GM23338 (cell line): ENCODE measurements around the gene RUNX3. TPM values are rescaled to one million over a fixed set of nuclear protein-coding genes. Genes with fewer than 3 reads are reported as not detected.

ENCODE experiments used
- ATAC-seq: fragments of 200-7000 bp; cut with Tn5 transposase; 3 replicates; pipeline ENCODE4 v1.9.1; 2020
- DNase-seq: peaks from one replicate; pipeline ENCODE4 v3.0.0-alpha.2; 2015; ENCODE audit warnings: low spot score
- H2AFZ ChIP-seq: fragments of 200-600 bp; sonication (generic); 2 replicates; pipeline ENCODE4 v1.8.0; 2016; ENCODE audit warnings: antibody characterized with exemption, mild to moderate bottlenecking, moderate library complexity
- H3F3A ChIP-seq: fragments of 200-600 bp; sonication (generic); replicated peaks from 2 replicates; pipeline ENCODE4 v1.8.0; 2017; ENCODE audit warnings: antibody characterized with exemption, mixed run types, low read depth
- H3K27ac ChIP-seq: fragments of 200-600 bp; sonication (generic); 2 replicates; pipeline ENCODE4 v1.6.1; 2016; ENCODE audit warnings: low read depth
- H3K27me3 ChIP-seq: fragments of 200-600 bp; sonication (generic); 2 replicates; pipeline ENCODE4 v1.8.0; 2016; ENCODE audit warnings: mild to moderate bottlenecking, mixed run types, moderate library complexity; ENCODE audit not compliant: insufficient read depth
- H3K36me3 ChIP-seq: fragments of 200-600 bp; sonication (generic); 2 replicates; pipeline ENCODE4 v1.8.0; 2016; ENCODE audit warnings: mild to moderate bottlenecking; ENCODE audit not compliant: insufficient read depth
- H3K4me1 ChIP-seq: fragments of 200-600 bp; sonication (generic); 2 replicates; pipeline ENCODE4 v1.8.0; 2016; ENCODE audit warnings: mild to moderate bottlenecking, moderate library complexity; ENCODE audit not compliant: insufficient read depth
- H3K4me2 ChIP-seq: fragments of 200-600 bp; sonication (generic); 2 replicates; pipeline ENCODE4 v1.7.1; 2017; ENCODE audit warnings: mixed run types
- H3K4me3 ChIP-seq: fragments of 200-600 bp; sonication (generic); 2 replicates; pipeline ENCODE4 v1.6.1; 2016; ENCODE audit warnings: mixed run types
- H3K79me2 ChIP-seq: fragments of 200-600 bp; sonication (generic); replicated peaks from 2 replicates; pipeline ENCODE4 v1.8.0; 2017; ENCODE audit warnings: mild to moderate bottlenecking; ENCODE audit not compliant: insufficient read depth
- H3K9me2 ChIP-seq: fragments of 200-600 bp; sonication (generic); 2 replicates; pipeline ENCODE4 v1.8.0; 2017; ENCODE audit not compliant: insufficient read depth
- H4K20me1 ChIP-seq: fragments of 200-600 bp; sonication (generic); replicated peaks from 2 replicates; pipeline ENCODE4 v1.8.0; 2017; ENCODE audit warnings: mild to moderate bottlenecking; ENCODE audit not compliant: insufficient read depth
- H3K27ac Mint-ChIP-seq: 2 replicates; pipeline ENCODE4 v1.8.0; 2020; ENCODE audit warnings: inconsistent platforms, mild to moderate bottlenecking, moderate library complexity, mixed read lengths
- H3K27me3 Mint-ChIP-seq: 3 replicates; pipeline ENCODE4 v1.8.0; 2022; ENCODE audit warnings: low read depth, mild to moderate bottlenecking, moderate library complexity, mixed read lengths, inconsistent platforms; ENCODE audit not compliant: insufficient read depth, poor library complexity
- H3K36me3 Mint-ChIP-seq: 3 replicates; pipeline ENCODE4 v1.8.0; 2021; ENCODE audit warnings: low read depth, mild to moderate bottlenecking, inconsistent platforms, moderate library complexity, mixed read lengths
- H3K4me1 Mint-ChIP-seq: 3 replicates; pipeline ENCODE4 v1.8.0; 2020; ENCODE audit warnings: mild to moderate bottlenecking, inconsistent platforms, mixed read lengths
- H3K4me3 Mint-ChIP-seq: 3 replicates; pipeline ENCODE4 v1.8.0; 2021; ENCODE audit warnings: moderate library complexity, mild to moderate bottlenecking, inconsistent platforms, mixed read lengths
- H3K9me3 Mint-ChIP-seq: 3 replicates; pipeline ENCODE4 v1.8.0; 2020; ENCODE audit warnings: moderate library complexity, mild to moderate bottlenecking, inconsistent platforms, mixed read lengths
- CTCF ChIP-seq, 2 experiments: fragments of 200-600 bp in 1 of 2; sonication (generic) in 1 of 2; conservative IDR thresholded peaks; 2 replicates each; pipeline versions ENCODE4 v1.5.1 to v1.6.1; 2016 to 2017; ENCODE audit warnings: antibody characterized with exemption in 2 of 2, low read depth in 2 of 2, mild to moderate bottlenecking in 2 of 2, moderate library complexity in 1 of 2
- EZH2 ChIP-seq: fragments of 200-600 bp; sonication (generic); IDR thresholded peaks from one replicate; pipeline ENCODE4 v1.8.0; 2017; ENCODE audit warnings: antibody characterized with exemption, mild to moderate bottlenecking, low read depth; ENCODE audit not compliant: unreplicated experiment
- EZH2phosphoT487 ChIP-seq: fragments of 200-600 bp; sonication (generic); IDR thresholded peaks from one replicate; pipeline ENCODE4 v1.8.1; 2018; ENCODE audit warnings: antibody characterized with exemption; ENCODE audit not compliant: unreplicated experiment
- STAT1 ChIP-seq: IDR thresholded peaks from one replicate; pipeline ENCODE4 v1.6.1; 2016; ENCODE audit warnings: antibody characterized with exemption; ENCODE audit not compliant: unreplicated experiment
- polyA plus RNA-seq: library from polyadenylated mRNA; unstranded; fragments of >200 nt; fragmentation: Nextera tagmentation; extraction: Ambion mirVana; gene quantifications from 2 replicates; pipeline ENCODE4 v1.2.1, GENCODE V29; 2016
- total RNA-seq: library from RNA; depleted of rRNA; stranded (reverse); fragments of >200 nt; shearing (Covaris generic); gene quantifications from 2 replicates; pipeline ENCODE4 v1.2.3, GENCODE V29; 2014
- TF ChIP-seq, protein P1 (sequence below): IDR thresholded peaks from one replicate; pipeline ENCODE4 v1.6.1; 2018; ENCODE audit warnings: antibody characterized with exemption; ENCODE audit not compliant: unreplicated experiment
- TF ChIP-seq, protein P2 (sequence below): fragments of 250-450 bp; sonication (Bioruptor Pico); IDR thresholded peaks from 2 replicates; pipeline ENCODE4 v1.5.0; 2020; ENCODE audit warnings: mild to moderate bottlenecking, moderate library complexity

RUNX3 gene
- total and polyA plus RNA-seq, 2 experiments from 2014 or later, result 0.23 to 0.73 TPM

DNA sequence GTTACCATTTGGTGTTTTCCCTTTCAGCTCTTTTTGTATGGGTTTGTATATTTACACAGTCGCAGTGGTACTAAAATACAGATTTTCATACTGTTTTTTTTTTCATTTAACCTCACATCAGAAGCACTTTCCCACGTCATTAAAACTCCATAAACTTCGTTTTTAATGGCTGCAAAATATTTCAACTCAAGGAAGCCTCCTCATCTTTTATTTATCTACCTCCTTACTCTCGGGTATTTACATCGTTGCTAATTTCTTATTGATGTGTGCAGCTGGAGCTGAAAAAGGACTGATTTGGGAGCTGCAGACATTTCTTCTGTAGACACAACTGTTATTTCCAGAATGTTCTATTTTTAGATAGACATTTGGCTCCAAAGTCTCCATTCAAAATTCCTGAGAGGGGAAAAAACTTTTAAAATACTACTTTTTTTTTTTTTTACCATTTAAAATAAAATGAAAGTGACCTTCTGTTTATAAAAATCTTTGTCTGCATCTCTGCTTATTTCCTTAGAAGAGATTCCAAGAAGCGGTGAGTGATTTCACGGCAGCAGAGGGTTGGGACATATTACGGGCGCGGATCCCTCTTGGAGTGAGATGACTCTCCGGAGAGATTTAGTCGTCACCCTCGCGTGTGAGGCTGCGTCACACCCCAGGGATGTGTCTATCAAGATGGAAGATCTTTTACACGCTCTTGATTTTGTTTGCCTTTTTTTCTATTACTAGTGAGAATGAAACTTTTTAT, 10.1 kb downstream of the RUNX3 start:
- no peaks in the 10 kb centered on the region for H3K36me3 Mint-ChIP-seq
- Histone ChIP-seq H3K27ac (no peak overlapping the region), H4K20me1 (no peaks in the 10 kb centered on the region), H3K36me3 (no peaks in the 10 kb centered on the region), H3K79me2 (no peaks in the 10 kb centered on the region), H3K27me3 (peaks cover 10% of the 10 kb centered on the region), H3K4me1 (peaks cover 8% of the 10 kb centered on the region; the same call in 1 of the 2 replicates), H2AFZ (no peak overlapping the region), H3K4me2 (no peak overlapping the region), H3K9me2 (no peaks in the 10 kb centered on the region), H3F3A (no peaks in the 10 kb centered on the region), H3K4me3 (no peak overlapping the region)
- no peaks in the 10 kb centered on the region for H3K9me3 Mint-ChIP-seq
- H3K4me3 Mint-ChIP-seq, result no peak overlapping the region
- peaks cover 10% of the 10 kb centered on the region for H3K4me1 Mint-ChIP-seq
- DNase-seq (no peak), ATAC-seq (no peak)
- TF ChIP-seq STAT1, result no peak
- H3K27ac Mint-ChIP-seq, result no peak overlapping the region
- peaks cover 14% of the 10 kb centered on the region for H3K27me3 Mint-ChIP-seq

- no peaks in the 10 kb centered on the region for H3F3A ChIP-seq
- TF ChIP-seq, protein P1, sequence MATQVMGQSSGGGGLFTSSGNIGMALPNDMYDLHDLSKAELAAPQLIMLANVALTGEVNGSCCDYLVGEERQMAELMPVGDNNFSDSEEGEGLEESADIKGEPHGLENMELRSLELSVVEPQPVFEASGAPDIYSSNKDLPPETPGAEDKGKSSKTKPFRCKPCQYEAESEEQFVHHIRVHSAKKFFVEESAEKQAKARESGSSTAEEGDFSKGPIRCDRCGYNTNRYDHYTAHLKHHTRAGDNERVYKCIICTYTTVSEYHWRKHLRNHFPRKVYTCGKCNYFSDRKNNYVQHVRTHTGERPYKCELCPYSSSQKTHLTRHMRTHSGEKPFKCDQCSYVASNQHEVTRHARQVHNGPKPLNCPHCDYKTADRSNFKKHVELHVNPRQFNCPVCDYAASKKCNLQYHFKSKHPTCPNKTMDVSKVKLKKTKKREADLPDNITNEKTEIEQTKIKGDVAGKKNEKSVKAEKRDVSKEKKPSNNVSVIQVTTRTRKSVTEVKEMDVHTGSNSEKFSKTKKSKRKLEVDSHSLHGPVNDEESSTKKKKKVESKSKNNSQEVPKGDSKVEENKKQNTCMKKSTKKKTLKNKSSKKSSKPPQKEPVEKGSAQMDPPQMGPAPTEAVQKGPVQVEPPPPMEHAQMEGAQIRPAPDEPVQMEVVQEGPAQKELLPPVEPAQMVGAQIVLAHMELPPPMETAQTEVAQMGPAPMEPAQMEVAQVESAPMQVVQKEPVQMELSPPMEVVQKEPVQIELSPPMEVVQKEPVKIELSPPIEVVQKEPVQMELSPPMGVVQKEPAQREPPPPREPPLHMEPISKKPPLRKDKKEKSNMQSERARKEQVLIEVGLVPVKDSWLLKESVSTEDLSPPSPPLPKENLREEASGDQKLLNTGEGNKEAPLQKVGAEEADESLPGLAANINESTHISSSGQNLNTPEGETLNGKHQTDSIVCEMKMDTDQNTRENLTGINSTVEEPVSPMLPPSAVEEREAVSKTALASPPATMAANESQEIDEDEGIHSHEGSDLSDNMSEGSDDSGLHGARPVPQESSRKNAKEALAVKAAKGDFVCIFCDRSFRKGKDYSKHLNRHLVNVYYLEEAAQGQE, result no peak
- TF ChIP-seq STAT1 (no peak), EZH2phosphoT487 (no peak), EZH2 (no peak), CTCF (conservative IDR thresholded peaks at IDR 0.05; ENCODE audit: low read depth in 2 of 2) (no peak)
- TF ChIP-seq, protein P2, sequence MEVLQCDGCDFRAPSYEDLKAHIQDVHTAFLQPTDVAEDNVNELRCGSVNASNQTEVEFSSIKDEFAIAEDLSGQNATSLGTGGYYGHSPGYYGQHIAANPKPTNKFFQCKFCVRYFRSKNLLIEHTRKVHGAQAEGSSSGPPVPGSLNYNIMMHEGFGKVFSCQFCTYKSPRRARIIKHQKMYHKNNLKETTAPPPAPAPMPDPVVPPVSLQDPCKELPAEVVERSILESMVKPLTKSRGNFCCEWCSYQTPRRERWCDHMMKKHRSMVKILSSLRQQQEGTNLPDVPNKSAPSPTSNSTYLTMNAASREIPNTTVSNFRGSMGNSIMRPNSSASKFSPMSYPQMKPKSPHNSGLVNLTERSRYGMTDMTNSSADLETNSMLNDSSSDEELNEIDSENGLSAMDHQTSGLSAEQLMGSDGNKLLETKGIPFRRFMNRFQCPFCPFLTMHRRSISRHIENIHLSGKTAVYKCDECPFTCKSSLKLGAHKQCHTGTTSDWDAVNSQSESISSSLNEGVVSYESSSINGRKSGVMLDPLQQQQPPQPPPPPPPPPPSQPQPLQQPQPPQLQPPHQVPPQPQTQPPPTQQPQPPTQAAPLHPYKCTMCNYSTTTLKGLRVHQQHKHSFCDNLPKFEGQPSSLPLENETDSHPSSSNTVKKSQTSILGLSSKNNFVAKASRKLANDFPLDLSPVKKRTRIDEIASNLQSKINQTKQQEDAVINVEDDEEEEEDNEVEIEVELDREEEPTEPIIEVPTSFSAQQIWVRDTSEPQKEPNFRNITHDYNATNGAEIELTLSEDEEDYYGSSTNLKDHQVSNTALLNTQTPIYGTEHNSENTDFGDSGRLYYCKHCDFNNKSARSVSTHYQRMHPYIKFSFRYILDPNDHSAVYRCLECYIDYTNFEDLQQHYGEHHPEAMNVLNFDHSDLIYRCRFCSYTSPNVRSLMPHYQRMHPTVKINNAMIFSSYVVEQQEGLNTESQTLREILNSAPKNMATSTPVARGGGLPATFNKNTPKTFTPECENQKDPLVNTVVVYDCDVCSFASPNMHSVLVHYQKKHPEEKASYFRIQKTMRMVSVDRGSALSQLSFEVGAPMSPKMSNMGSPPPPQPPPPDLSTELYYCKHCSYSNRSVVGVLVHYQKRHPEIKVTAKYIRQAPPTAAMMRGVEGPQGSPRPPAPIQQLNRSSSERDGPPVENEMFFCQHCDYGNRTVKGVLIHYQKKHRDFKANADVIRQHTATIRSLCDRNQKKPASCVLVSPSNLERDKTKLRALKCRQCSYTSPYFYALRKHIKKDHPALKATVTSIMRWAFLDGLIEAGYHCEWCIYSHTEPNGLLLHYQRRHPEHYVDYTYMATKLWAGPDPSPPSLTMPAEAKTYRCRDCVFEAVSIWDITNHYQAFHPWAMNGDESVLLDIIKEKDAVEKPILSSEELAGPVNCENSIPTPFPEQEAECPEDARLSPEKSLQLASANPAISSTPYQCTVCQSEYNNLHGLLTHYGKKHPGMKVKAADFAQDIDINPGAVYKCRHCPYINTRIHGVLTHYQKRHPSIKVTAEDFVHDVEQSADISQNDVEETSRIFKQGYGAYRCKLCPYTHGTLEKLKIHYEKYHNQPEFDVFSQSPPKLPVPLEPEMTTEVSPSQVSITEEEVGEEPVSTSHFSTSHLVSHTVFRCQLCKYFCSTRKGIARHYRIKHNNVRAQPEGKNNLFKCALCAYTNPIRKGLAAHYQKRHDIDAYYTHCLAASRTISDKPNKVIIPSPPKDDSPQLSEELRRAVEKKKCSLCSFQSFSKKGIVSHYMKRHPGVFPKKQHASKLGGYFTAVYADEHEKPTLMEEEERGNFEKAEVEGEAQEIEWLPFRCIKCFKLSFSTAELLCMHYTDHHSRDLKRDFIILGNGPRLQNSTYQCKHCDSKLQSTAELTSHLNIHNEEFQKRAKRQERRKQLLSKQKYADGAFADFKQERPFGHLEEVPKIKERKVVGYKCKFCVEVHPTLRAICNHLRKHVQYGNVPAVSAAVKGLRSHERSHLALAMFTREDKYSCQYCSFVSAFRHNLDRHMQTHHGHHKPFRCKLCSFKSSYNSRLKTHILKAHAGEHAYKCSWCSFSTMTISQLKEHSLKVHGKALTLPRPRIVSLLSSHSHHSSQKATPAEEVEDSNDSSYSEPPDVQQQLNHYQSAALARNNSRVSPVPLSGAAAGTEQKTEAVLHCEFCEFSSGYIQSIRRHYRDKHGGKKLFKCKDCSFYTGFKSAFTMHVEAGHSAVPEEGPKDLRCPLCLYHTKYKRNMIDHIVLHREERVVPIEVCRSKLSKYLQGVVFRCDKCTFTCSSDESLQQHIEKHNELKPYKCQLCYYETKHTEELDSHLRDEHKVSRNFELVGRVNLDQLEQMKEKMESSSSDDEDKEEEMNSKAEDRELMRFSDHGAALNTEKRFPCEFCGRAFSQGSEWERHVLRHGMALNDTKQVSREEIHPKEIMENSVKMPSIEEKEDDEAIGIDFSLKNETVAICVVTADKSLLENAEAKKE, result no peak
These were observed 11.0 kb downstream of the RUNX3 start for GRCh38 chr1:24918995-24919605.

More at GRCh38 chr1:24918995-24919605, 11.0 kb downstream of the RUNX3 start:
- Histone ChIP-seq H3K4me2 (no peak overlapping the region), H3K27ac (no peak overlapping the region), H2AFZ (no peak overlapping the region), H4K20me1 (no peaks in the 10 kb centered on the region), H3K4me3 (no peak overlapping the region), H3K4me1 (peaks cover 8% of the 10 kb centered on the region; the same call in 1 of the 2 replicates), H3K27me3 (0 out of 2 replicates have a peak, but pooled peaks cover 2% of the 10 kb centered on the region), H3K9me2 (no peaks in the 10 kb centered on the region), H3K79me2 (no peaks in the 10 kb centered on the region), H3K36me3 (no peaks in the 10 kb centered on the region)
- Mint-ChIP-seq H3K4me3 (no peak overlapping the region), H3K27ac (no peak overlapping the region), H3K9me3 (no peaks in the 10 kb centered on the region), H3K27me3 (peaks cover 8% of the 10 kb centered on the region), H3K36me3 (no peaks in the 10 kb centered on the region), H3K4me1 (peaks cover 13% of the 10 kb centered on the region)
- DNase-seq (no peak), ATAC-seq (no peak)
